Right atrium auricular region (tissue), 2 donors: ENCODE data around the gene MAN2A2. TPM values are rescaled to one million over a fixed set of nuclear protein-coding genes. Genes with fewer than 3 reads are reported as not detected.

Source experiments
- DNase-seq: peaks from one replicate; pipeline ENCODE4 v3.0.0-alpha.2; 2019; ENCODE audit warnings: low spot score
- H3K27ac ChIP-seq, 2 donors: fragments of 200-600 bp; sonication (generic); 1 replicate in 1 of 2; 2 replicates in 1 of 2; pipeline ENCODE4 v1.5.1; 2016 to 2019
- H3K27me3 ChIP-seq, 2 donors: fragments of 200-600 bp; sonication (generic); one replicate each; pipeline versions ENCODE4 v1.5.1 to v1.6.0; 2017 to 2019
- H3K36me3 ChIP-seq: fragments of 200-600 bp; sonication (generic); one replicate; pipeline ENCODE4 v1.5.1; 2016
- H3K4me1 ChIP-seq, 2 donors: fragments of 200-600 bp; sonication (generic); one replicate each; pipeline versions ENCODE4 v1.5.1 to v1.6.0; 2017 to 2019
- H3K4me3 ChIP-seq, 2 donors: fragments of 200-600 bp; sonication (generic); 1 replicate in 1 of 2; 2 replicates in 1 of 2; pipeline ENCODE4 v1.5.1; 2017 to 2019; ENCODE audit warnings: mild to moderate bottlenecking in 1 of 2, moderate library complexity in 1 of 2
- H3K9me3 ChIP-seq, 2 donors: fragments of 200-600 bp; sonication (generic); one replicate each; pipeline ENCODE4 v1.5.1; 2019
- total RNA-seq, 2 donors: library from RNA; depleted of rRNA; stranded (reverse); fragments of >200 nt; gene quantifications; one replicate each; pipeline ENCODE4 v1.1.0, GENCODE V29; 2016
- TF ChIP-seq, protein P1 (sequence below), 2 donors: fragments of 200-600 bp; sonication (generic); IDR thresholded peaks; one replicate each; pipeline ENCODE4 v1.5.1; 2019; ENCODE audit warnings: antibody characterized with exemption in 2 of 2

MAN2A2 gene
- total RNA-seq, 2 donors from 2014 or later, result 41.7 to 42.3 TPM

DNA sequence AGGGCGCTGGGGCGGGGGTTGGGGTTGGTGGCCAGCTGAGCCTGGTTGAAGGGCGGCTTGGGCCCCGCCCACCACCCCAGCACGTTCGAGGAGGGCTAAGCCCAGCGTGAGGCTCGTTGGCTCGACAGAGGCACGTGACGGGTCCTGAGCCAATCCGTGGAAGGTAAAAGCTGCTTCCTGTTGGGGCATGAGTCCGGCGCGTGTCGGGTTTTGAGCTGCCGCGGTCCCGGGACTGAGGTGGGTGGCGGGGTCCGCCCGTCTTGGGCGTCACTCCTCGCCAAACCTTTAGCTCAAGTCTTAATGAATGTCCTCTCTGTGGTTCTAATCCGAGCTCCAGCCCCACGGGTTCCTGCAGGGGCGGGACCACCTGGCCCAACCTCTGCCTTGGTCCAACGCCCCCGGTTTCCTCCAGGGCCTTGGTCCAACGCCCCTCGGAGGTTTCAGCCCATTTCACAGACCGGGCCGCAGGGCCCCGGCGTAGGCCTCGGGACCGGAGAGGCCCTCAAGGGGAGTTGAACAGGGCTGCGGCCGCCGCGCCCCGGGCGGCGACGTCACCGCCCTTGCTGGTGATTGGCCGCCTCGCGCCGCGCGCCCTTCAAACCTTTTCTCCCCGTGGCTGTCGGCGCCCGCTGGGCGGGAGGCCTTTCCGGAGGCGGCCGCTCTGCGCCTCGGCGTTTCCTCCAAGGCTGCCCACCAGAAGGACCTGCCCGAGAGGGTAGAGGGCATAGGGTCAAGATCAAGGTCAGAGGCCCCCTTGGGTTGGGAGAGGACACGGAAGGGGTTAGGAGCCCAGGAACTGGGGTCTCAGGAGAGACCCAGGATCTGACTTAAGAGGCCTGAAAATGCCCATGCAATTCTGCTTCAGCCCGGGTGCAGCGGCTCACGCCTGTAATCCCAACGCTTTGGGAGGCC lies 51.9 kb downstream of the MAN2A2 start, which contains the start of gene RCCD1:
Gene RCCD1 (plus strand): TSS at position 173 of the 912 bp plus-strand sequence. CDS start 1,851 bp downstream, outside the sequence.
- Histone ChIP-seq H3K4me1 (peaks cover 3 to 39% of the 10 kb centered on the region in 2 donors), H3K27ac (peak within 1 kb of the TSS; percentile 89 to 94)
- TF ChIP-seq, protein P1, sequence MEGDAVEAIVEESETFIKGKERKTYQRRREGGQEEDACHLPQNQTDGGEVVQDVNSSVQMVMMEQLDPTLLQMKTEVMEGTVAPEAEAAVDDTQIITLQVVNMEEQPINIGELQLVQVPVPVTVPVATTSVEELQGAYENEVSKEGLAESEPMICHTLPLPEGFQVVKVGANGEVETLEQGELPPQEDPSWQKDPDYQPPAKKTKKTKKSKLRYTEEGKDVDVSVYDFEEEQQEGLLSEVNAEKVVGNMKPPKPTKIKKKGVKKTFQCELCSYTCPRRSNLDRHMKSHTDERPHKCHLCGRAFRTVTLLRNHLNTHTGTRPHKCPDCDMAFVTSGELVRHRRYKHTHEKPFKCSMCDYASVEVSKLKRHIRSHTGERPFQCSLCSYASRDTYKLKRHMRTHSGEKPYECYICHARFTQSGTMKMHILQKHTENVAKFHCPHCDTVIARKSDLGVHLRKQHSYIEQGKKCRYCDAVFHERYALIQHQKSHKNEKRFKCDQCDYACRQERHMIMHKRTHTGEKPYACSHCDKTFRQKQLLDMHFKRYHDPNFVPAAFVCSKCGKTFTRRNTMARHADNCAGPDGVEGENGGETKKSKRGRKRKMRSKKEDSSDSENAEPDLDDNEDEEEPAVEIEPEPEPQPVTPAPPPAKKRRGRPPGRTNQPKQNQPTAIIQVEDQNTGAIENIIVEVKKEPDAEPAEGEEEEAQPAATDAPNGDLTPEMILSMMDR (IDR thresholded peaks at IDR 0.05), result no peak

DNA sequence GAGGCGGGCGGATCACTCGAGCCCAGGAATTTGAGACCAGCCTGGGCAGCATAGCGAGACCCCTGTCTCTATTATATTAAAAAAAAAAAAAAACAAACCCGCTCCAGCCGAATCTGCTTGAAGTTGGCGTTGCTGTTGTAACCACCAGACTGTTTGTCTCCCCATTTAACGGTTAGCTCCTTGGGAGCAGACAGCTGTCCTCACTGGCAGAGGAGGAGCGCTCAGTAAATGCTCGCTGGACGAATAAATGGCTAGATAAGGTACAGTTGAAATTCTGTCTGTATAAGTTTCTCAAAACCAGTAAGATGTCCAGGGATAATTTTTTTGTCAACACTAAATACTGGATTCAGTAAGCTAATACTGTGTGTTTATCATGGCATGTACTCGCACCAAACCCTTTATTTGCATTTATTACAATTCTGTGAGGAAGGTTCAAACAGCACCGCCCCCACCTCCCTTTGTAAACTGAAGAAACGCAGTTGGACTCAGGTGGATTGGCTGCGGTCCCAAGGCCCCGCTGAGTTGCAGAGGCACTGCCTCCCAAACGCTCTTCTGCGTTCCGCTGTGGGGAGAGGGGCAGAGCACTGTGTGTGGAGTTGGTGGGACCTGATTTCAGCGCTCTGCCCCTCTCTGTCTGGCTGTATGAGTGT lies 52.6 kb downstream of the MAN2A2 start:
- no peak for DNase-seq
- Histone ChIP-seq H3K27me3 (no peaks in the 10 kb centered on the region), H3K27ac (no peak overlapping the region), H3K36me3 (peaks cover 27% of the 10 kb centered on the region), H3K9me3 (no peaks in the 10 kb centered on the region), H3K4me3 (peak overlapping the region in 1 of 2 donors; percentile 85), H3K4me1 (peaks cover 3 to 47% of the 10 kb centered on the region in 2 donors)
- TF ChIP-seq, protein P1 (IDR thresholded peaks at IDR 0.05), result no peak

More for the DNA sequence above, 51.9 kb downstream of the MAN2A2 start, which contains the start of gene RCCD1:
- no peaks in the 10 kb centered on the region for H3K9me3 ChIP-seq
- peaks cover 34% of the 10 kb centered on the region for H3K36me3 ChIP-seq
- no peaks in the 10 kb centered on the region for H3K27me3 ChIP-seq
- DNase-seq, result peak; percentile 98
- peak within 1 kb of the TSS; percentile 70 to 85 for H3K4me3 ChIP-seq

DNA sequence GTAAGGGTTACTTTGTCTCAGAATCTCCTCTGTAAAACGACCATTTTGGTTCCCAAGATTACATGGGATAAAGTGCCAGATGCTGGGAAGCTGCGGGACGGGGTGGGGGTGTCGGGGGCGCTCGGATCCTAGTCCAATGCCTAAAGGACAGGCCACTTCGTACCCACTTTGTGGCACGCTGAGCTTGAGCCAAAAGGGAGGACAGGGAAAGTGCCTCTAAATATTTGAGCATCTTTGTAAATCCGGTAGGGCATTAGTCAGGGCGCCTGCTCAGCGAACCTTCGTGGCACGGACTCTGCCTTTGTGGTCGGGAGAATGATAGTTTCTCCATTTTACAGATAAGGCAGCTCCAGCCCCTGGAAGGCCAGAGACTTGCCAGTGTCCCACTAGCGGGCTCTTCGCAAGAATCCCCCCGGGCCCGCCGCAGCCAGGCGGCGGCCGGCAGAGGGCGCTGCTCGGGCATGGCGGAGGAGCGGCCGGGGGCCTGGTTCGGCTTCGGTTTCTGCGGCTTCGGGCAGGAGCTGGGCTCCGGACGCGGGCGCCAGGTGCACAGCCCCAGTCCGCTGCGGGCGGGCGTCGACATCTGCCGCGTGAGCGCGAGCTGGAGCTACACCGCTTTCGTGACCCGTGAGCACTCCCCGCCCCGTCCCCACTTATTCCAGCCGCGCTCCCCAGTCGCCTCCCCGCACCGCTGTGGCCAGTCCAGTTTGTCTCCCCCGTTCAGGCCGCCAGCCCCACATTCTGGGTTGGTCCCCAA lies 53.4 kb downstream of the MAN2A2 start:
- H3K27me3 ChIP-seq, result no peaks in the 10 kb centered on the region
- H3K36me3 ChIP-seq, result peaks cover 27% of the 10 kb centered on the region
- TF ChIP-seq, protein P1 (IDR thresholded peaks at IDR 0.05), result peak; percentile 97 to 99
- DNase-seq, result no peak
- H3K4me3 ChIP-seq, result peak overlapping the region; percentile 48 to 72
- peak overlapping the region; percentile 73 to 82 for H3K27ac ChIP-seq
- peaks cover 3 to 54% of the 10 kb centered on the region in 2 donors for H3K4me1 ChIP-seq
- H3K9me3 ChIP-seq, result no peaks in the 10 kb centered on the region

DNA sequence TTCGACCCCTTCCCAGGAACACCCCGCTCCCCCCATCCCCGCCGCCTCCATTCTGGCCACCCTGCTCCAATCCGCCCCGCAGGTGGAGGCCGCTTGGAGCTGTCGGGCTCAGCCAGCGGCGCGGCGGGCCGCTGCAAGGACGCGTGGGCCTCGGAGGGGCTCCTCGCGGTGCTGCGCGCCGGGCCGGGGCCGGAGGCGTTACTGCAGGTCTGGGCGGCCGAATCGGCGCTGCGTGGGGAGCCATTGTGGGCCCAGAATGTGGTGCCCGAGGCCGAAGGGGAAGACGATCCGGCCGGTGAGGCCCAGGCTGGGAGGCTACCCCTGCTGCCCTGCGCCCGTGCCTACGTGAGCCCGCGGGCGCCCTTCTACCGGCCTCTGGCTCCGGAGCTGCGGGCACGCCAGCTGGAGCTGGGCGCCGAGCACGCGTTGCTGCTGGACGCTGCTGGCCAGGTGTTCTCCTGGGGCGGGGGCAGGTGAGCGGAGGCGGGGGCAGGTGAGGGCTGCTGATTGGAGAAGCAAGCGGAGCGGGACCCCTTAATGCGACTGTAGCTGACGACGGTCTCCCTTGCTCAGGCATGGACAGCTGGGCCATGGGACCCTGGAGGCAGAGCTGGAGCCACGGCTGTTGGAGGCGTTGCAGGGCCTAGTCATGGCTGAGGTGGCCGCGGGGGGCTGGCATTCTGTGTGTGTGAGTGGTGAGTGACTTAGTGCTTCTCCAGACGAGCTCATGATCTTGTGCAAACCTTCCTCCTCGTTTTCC lies 54.1 kb downstream of the MAN2A2 start:
- Histone ChIP-seq H3K9me3 (no peaks in the 10 kb centered on the region), H3K36me3 (peaks cover 25% of the 10 kb centered on the region), H3K4me3 (peak overlapping the region; percentile 48 to 72), H3K27ac (peak overlapping the region; percentile 73 to 82), H3K4me1 (peaks cover 3 to 57% of the 10 kb centered on the region in 2 donors), H3K27me3 (no peaks in the 10 kb centered on the region)
- DNase-seq, result no peak
- TF ChIP-seq, protein P1 (IDR thresholded peaks at IDR 0.05), result no peak

DNA sequence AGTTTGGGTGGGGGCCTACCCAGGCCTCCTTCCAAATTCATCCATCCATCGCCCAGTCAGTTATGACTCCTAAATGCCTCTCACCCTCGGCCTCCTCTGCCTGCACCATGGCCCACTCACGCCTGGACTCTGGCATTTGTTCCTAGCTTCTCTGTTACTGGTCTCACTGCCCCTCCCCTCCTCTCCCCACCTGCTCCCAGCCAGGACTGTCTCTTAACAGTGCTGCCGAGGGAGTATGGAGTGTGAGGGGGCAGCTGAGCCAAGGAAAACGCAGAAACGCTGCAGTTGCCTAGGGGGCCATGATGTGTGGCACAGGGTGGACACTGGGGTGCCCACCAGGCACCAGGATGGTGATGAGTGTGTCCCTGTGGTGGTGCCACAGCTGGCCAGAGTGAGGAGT lies 54.7 kb downstream of the MAN2A2 start:
- Histone ChIP-seq H3K36me3 (peaks cover 20% of the 10 kb centered on the region), H3K9me3 (no peaks in the 10 kb centered on the region), H3K4me1 (peaks cover 3 to 57% of the 10 kb centered on the region in 2 donors), H3K4me3 (peak overlapping the region in 1 of 2 donors; percentile 72), H3K27ac (peak overlapping the region; percentile 73 to 82), H3K27me3 (no peaks in the 10 kb centered on the region)
- no peak for DNase-seq
- TF ChIP-seq, protein P1 (IDR thresholded peaks at IDR 0.05), result no peak
